Uterus (tissue), 4 donors: Measurements from ENCODE around the gene SHROOM2. TPM values are rescaled to one million over a fixed set of nuclear protein-coding genes. Genes with fewer than 3 reads are reported as not detected.

Experiments
- DNase-seq, 2 donors: peaks; one replicate each; pipeline ENCODE4 v3.0.0-alpha.2; 2019 to 2020
- H3K27ac ChIP-seq, 2 donors: fragments of 200-600 bp; sonication (generic); 1 replicate in 1 of 2; 2 replicates in 1 of 2; pipeline ENCODE4 v1.5.1; 2016 to 2018
- H3K27me3 ChIP-seq, 2 donors: fragments of 200-600 bp; sonication (generic); one replicate each; pipeline ENCODE4 v1.5.1; 2018 to 2019; ENCODE audit warnings: control low read depth in 1 of 2
- H3K36me3 ChIP-seq, 2 donors: fragments of 200-600 bp; sonication (generic); one replicate each; pipeline ENCODE4 v1.5.1; 2019; ENCODE audit warnings: control low read depth in 1 of 2
- H3K4me1 ChIP-seq, 2 donors: fragments of 200-600 bp; sonication (generic); one replicate each; pipeline ENCODE4 v1.5.1; 2018 to 2019; ENCODE audit warnings: control low read depth in 1 of 2
- H3K4me3 ChIP-seq, 2 donors: fragments of 200-600 bp; sonication (generic); 1 replicate in 1 of 2; 2 replicates in 1 of 2; pipeline ENCODE4 v1.5.1; 2018 to 2019; ENCODE audit warnings: mild to moderate bottlenecking in 1 of 2
- H3K9me3 ChIP-seq, 2 donors: fragments of 200-600 bp; sonication (generic); one replicate each; pipeline ENCODE4 v1.5.1; 2019; ENCODE audit warnings: control low read depth in 1 of 2
- CTCF ChIP-seq, 4 experiments: fragments of 200-600 bp in 2 of 4; fragments of 450-650 bp in 2 of 4; sonication (generic) in 2 of 4; IDR thresholded peaks; one replicate each; pipeline ENCODE4 v1.5.1; 2016 to 2019; ENCODE audit warnings: antibody characterized with exemption in 4 of 4, mild to moderate bottlenecking in 2 of 4, moderate library complexity in 1 of 4
- POLR2A ChIP-seq, 2 donors: fragments of 450-650 bp; IDR thresholded peaks; one replicate each; pipeline ENCODE4 v1.6.1; 2016; ENCODE audit warnings: antibody characterized with exemption in 2 of 2, mild to moderate bottlenecking in 1 of 2, moderate library complexity in 1 of 2
- intact Hi-C: fragments of 100-400 bp; cut with DNase I; formaldehyde crosslinking; loops from one replicate; pipeline ENCODE4 v1.15.1; 2023; ENCODE audit warnings: low total_unique reads
- total RNA-seq, 4 donors: library from RNA; depleted of rRNA in 3 of 4; stranded (reverse); fragments of >200 nt in 3 of 4; gene quantifications; one replicate each; pipeline versions ENCODE4 v1.1.0 to v1.2.4, GENCODE V29; 2014 to 2023
- donor health status: DM: yes; HTN: yes; CAD: no.

SHROOM2 gene
- total RNA-seq, 4 donors from 2014 or later = 3.5 to 8.7 (median 4.8) TPM

- TF ChIP-seq POLR2A (IDR thresholded peaks at IDR 0.05) (no peak), CTCF (IDR thresholded peaks at IDR 0.05) (no peak)
Measured at GRCh38 chrX:9911487-9911886, 125.3 kb downstream of the SHROOM2 start.

GRCh38 chrX:9912351-9913145 is 126.3 kb downstream of the SHROOM2 start:
- no peak for DNase-seq
- H3K27me3 ChIP-seq = no peaks in the 10 kb centered on the region
- no peak for TF ChIP-seq POLR2A (IDR thresholded peaks at IDR 0.05)
- TF ChIP-seq CTCF (IDR thresholded peaks at IDR 0.05) = no peak
- H3K4me1 ChIP-seq = no peaks in the 10 kb centered on the region
- no peak overlapping the region for H3K4me3 ChIP-seq
- intact Hi-C loops = no loop called here
- H3K36me3 ChIP-seq = no peaks in the 10 kb centered on the region
- no peaks in the 10 kb centered on the region for H3K9me3 ChIP-seq
- no peak overlapping the region for H3K27ac ChIP-seq

More at GRCh38 chrX:9911487-9911886, 125.3 kb downstream of the SHROOM2 start:
- H3K9me3 ChIP-seq = no peaks in the 10 kb centered on the region
- H3K27me3 ChIP-seq = no peaks in the 10 kb centered on the region
- no peak overlapping the region for H3K27ac ChIP-seq
- no peaks in the 10 kb centered on the region for H3K4me1 ChIP-seq
- no peak overlapping the region for H3K4me3 ChIP-seq
- no peak for DNase-seq
- no peaks in the 10 kb centered on the region for H3K36me3 ChIP-seq
- intact Hi-C loops = no loop called here

- H3K36me3 ChIP-seq = no peaks in the 10 kb centered on the region
- TF ChIP-seq CTCF (IDR thresholded peaks at IDR 0.05) (no peak), POLR2A (IDR thresholded peaks at IDR 0.05) (no peak)
- no peaks in the 10 kb centered on the region for H3K27me3 ChIP-seq
- no peak overlapping the region for H3K27ac ChIP-seq
- intact Hi-C loops = no loop called here
- H3K4me1 ChIP-seq = no peaks in the 10 kb centered on the region
- H3K9me3 ChIP-seq = no peaks in the 10 kb centered on the region
- no peak overlapping the region for H3K4me3 ChIP-seq
- DNase-seq = no peak
Measured at GRCh38 chrX:9913146-9913433, 126.9 kb downstream of the SHROOM2 start.

DNA sequence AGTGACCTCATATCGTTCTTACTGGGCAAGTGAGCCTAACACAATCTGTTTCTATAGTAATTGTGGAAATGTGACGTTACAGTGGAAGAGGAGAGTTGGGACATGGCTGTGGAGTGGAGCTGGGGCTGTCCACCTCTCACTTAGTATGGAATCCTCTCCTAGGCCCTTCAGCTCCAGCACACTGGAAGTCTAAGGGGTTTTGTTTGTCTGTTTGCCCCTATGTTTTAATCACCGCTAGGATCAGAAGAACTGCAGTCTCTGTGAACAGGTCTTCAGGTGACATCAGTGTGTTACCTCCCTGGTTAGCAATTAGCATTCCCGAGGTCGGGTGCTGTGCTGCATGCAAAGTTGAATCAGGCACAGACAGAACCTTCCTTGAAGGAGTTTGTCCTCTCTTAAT is 131.6 kb downstream of the SHROOM2 start:
- no peaks in the 10 kb centered on the region for H3K36me3 ChIP-seq
- intact Hi-C loops = no loop called here
- no peak overlapping the region for H3K4me3 ChIP-seq
- no peak for DNase-seq
- no peaks in the 10 kb centered on the region for H3K27me3 ChIP-seq
- no peak overlapping the region for H3K27ac ChIP-seq
- H3K4me1 ChIP-seq = no peaks in the 10 kb centered on the region
- no peaks in the 10 kb centered on the region for H3K9me3 ChIP-seq
- TF ChIP-seq POLR2A (IDR thresholded peaks at IDR 0.05) = no peak
- no peak for TF ChIP-seq CTCF (IDR thresholded peaks at IDR 0.05)

DNA sequence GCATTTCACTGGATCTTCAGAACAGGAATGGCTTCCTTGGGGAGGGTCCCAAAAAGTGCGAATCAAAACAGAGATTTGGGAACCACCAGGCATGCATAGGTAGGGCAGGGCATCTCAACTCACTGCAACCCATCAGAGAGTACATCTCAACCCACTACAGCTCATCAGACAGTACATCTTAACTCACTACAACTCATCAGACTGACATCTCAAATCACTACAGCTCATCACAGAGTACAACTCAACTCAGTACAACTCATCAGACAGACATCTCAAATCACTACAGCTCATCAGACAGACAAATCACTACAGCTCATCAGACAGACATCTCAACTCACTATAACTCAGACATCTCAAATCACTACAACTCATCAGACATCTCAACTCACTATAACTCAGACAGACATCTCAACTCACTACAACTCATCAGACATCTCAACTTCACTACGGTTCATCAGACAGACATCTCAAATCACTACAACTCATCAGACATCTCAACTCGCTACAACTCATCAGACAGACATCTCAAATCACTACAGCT is 133.5 kb downstream of the SHROOM2 start:
- no peak for DNase-seq
- TF ChIP-seq POLR2A (IDR thresholded peaks at IDR 0.05) (no peak), CTCF (IDR thresholded peaks at IDR 0.05) (no peak)
- intact Hi-C loops = no loop called here
- H3K4me1 ChIP-seq = no peaks in the 10 kb centered on the region
- H3K9me3 ChIP-seq = no peaks in the 10 kb centered on the region
- no peak overlapping the region for H3K27ac ChIP-seq
- H3K4me3 ChIP-seq = no peak overlapping the region
- no peaks in the 10 kb centered on the region for H3K36me3 ChIP-seq
- no peaks in the 10 kb centered on the region for H3K27me3 ChIP-seq
